GM19351 (cell line): ENCODE results near the gene PROK2.

Experiments used
- ATAC-seq: cut with Tn5 transposase; IDR thresholded peaks from one replicate; pipeline ENCODE4 v1.9.1; 2021; ENCODE audit warnings: mild to moderate bottlenecking, moderate library complexity; ENCODE audit not compliant: unreplicated experiment

PROK2 gene

GRCh38 chr3:71784914-71785531 is at the start of gene PROK2:
PROK2 (minus strand) TSS chr3:71785148; CDS start chr3:71785052, 96 bp downstream.
- peak; percentile 42 for ATAC-seq

- ATAC-seq: no peak
Observed at GRCh38 chr3:71831599-71831998, 46.7 kb upstream of the PROK2 start.

- ATAC-seq: peak; percentile 70
Observed at GRCh38 chr3:71825551-71826283, 40.8 kb upstream of the PROK2 start.

GRCh38 chr3:71821116-71821515 is 36.2 kb upstream of the PROK2 start:
- no peak for ATAC-seq

GRCh38 chr3:71817262-71817661 is 32.3 kb upstream of the PROK2 start:
- ATAC-seq: no peak

GRCh38 chr3:71816767-71817156 is 31.8 kb upstream of the PROK2 start:
- no peak for ATAC-seq

- ATAC-seq: no peak
Observed at GRCh38 chr3:71815340-71816067, 30.6 kb upstream of the PROK2 start.

GRCh38 chr3:71813704-71814103 is 28.8 kb upstream of the PROK2 start:
- ATAC-seq: no peak

GRCh38 chr3:71813073-71813472 is 28.1 kb upstream of the PROK2 start:
- ATAC-seq: no peak

- ATAC-seq: no peak
Observed at GRCh38 chr3:71810056-71810455, 25.1 kb upstream of the PROK2 start.

- no peak for ATAC-seq
Observed at GRCh38 chr3:71809321-71810026, 24.5 kb upstream of the PROK2 start.

- no peak for ATAC-seq
Observed at GRCh38 chr3:71806736-71807135, 21.8 kb upstream of the PROK2 start.

GRCh38 chr3:71805691-71806090 is 20.7 kb upstream of the PROK2 start:
- ATAC-seq: no peak

GRCh38 chr3:71805199-71805598 is 20.3 kb upstream of the PROK2 start:
- ATAC-seq: no peak

GRCh38 chr3:71803248-71803647 is 18.3 kb upstream of the PROK2 start:
- ATAC-seq: no peak

GRCh38 chr3:71801986-71802385 is 17.0 kb upstream of the PROK2 start:
- peak; percentile 70 for ATAC-seq

- ATAC-seq: no peak
Observed at GRCh38 chr3:71800023-71800422, 15.1 kb upstream of the PROK2 start.

GRCh38 chr3:71797455-71797854 is 12.5 kb upstream of the PROK2 start:
- no peak for ATAC-seq

- no peak for ATAC-seq
Observed at GRCh38 chr3:71796290-71796689, 11.3 kb upstream of the PROK2 start.

GRCh38 chr3:71791634-71792033 is 6.7 kb upstream of the PROK2 start:
- ATAC-seq: no peak

GRCh38 chr3:71789922-71790321 is 5.0 kb upstream of the PROK2 start:
- ATAC-seq: no peak
